ENCODE data around the gene FOXO6. TPM values are rescaled to one million over a fixed set of nuclear protein-coding genes. Genes with fewer than 3 reads are reported as not detected.

FOXO6 gene
- total RNA-seq, 1 donor from 2014 or later, result 38.4 TPM

DNA sequence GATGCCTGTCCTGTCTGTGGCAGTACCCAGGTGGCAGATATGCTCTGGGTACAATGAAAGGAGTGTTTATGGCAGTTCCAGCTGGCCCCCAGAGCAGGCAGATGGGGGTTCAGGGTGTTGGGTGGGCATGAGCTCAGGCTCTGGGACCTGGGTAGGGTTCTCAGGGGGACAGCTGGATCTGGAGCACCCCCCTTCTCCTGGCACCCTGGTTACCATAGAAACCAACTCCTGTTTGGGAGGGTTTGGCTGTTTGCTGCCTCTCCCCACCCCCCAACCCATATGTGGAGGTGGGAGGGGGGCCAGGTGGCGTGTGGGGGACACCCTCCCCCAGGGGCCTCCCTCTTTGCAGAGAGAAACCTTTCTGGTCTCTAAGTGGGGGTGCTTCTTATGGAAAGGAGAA lies 7.1 kb downstream of the FOXO6 start:
- H3K4me1 Mint-ChIP-seq, result peaks cover 81% of the 10 kb centered on the region

GRCh38 chr1:41368801-41369200 lies 7.6 kb downstream of the FOXO6 start:
- Mint-ChIP-seq H3K4me3 (no peak overlapping the region), H3K36me3 (no peaks in the 10 kb centered on the region), H3K27ac (peak overlapping the region; percentile 81), H3K9me3 (no peaks in the 10 kb centered on the region), H3K4me1 (peaks cover 81% of the 10 kb centered on the region), H3K27me3 (ENCODE audit: low read depth) (peaks cover 2% of the 10 kb centered on the region)
- no peak for DNase-seq (ENCODE audit: low spot score in 2 of 2, unreplicated experiment in 2 of 2)
- TF ChIP-seq, protein P1, sequence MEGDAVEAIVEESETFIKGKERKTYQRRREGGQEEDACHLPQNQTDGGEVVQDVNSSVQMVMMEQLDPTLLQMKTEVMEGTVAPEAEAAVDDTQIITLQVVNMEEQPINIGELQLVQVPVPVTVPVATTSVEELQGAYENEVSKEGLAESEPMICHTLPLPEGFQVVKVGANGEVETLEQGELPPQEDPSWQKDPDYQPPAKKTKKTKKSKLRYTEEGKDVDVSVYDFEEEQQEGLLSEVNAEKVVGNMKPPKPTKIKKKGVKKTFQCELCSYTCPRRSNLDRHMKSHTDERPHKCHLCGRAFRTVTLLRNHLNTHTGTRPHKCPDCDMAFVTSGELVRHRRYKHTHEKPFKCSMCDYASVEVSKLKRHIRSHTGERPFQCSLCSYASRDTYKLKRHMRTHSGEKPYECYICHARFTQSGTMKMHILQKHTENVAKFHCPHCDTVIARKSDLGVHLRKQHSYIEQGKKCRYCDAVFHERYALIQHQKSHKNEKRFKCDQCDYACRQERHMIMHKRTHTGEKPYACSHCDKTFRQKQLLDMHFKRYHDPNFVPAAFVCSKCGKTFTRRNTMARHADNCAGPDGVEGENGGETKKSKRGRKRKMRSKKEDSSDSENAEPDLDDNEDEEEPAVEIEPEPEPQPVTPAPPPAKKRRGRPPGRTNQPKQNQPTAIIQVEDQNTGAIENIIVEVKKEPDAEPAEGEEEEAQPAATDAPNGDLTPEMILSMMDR (IDR thresholded peaks at IDR 0.05; ENCODE audit: unreplicated experiment), result no peak

More for the DNA sequence above, 7.1 kb downstream of the FOXO6 start:
- Mint-ChIP-seq H3K9me3 (no peaks in the 10 kb centered on the region), H3K27ac (peak overlapping the region; percentile 93), H3K27me3 (ENCODE audit: low read depth) (peaks cover 5% of the 10 kb centered on the region), H3K4me3 (peak overlapping the region; percentile 69), H3K36me3 (no peaks in the 10 kb centered on the region)
- TF ChIP-seq, protein P1 (IDR thresholded peaks at IDR 0.05; ENCODE audit: unreplicated experiment), result no peak
- no peak for DNase-seq (ENCODE audit: low spot score in 2 of 2, unreplicated experiment in 2 of 2)

DNA sequence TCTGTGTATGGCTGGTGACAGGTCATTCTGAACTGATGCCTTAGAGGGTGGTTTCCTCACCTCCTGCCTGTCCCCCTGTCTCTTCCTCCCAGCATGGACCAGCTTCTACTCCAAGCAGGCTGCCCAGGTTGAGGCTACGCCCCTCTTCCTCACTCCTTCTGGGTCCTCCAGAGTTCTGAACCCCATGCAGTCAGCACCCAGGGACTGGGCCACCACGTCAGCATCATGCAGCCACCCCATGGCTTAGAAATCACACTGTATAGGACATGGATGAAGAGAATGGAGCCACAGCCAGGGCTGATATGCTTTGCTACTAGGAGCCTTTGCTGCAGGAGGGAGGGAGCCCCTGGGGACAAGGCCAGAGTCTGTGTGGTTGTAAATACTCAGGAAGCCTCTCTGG lies 8.3 kb downstream of the FOXO6 start:
- DNase-seq (ENCODE audit: low spot score in 2 of 2, unreplicated experiment in 2 of 2), result no peak
- H3K9me3 Mint-ChIP-seq, result no peaks in the 10 kb centered on the region
- peak overlapping the region; percentile 81 for H3K27ac Mint-ChIP-seq
- H3K4me3 Mint-ChIP-seq, result no peak overlapping the region
- peaks cover 77% of the 10 kb centered on the region for H3K4me1 Mint-ChIP-seq
- TF ChIP-seq, protein P1 (IDR thresholded peaks at IDR 0.05; ENCODE audit: unreplicated experiment), result no peak
- no peaks in the 10 kb centered on the region for H3K27me3 Mint-ChIP-seq (ENCODE audit: low read depth)
- H3K36me3 Mint-ChIP-seq, result no peaks in the 10 kb centered on the region

GRCh38 chr1:41370225-41370624 lies 9.0 kb downstream of the FOXO6 start:
- DNase-seq (ENCODE audit: low spot score in 2 of 2, unreplicated experiment in 2 of 2), result no peak
- H3K27ac Mint-ChIP-seq, result peak overlapping the region; percentile 81

GRCh38 chr1:41370756-41371420 lies 9.7 kb downstream of the FOXO6 start:
- peak overlapping the region; percentile 32 for H3K27ac Mint-ChIP-seq
- H3K4me1 Mint-ChIP-seq, result peaks cover 74% of the 10 kb centered on the region
- H3K27me3 Mint-ChIP-seq (ENCODE audit: low read depth), result peaks cover 4% of the 10 kb centered on the region
- H3K9me3 Mint-ChIP-seq, result no peaks in the 10 kb centered on the region
- peaks cover 10% of the 10 kb centered on the region for H3K36me3 Mint-ChIP-seq
- DNase-seq (ENCODE audit: low spot score in 2 of 2, unreplicated experiment in 2 of 2), result no peak
- TF ChIP-seq, protein P1 (IDR thresholded peaks at IDR 0.05; ENCODE audit: unreplicated experiment), result no peak
- H3K4me3 Mint-ChIP-seq, result no peak overlapping the region

More at GRCh38 chr1:41370225-41370624, 9.0 kb downstream of the FOXO6 start:
- Mint-ChIP-seq H3K27me3 (ENCODE audit: low read depth) (no peaks in the 10 kb centered on the region), H3K4me3 (no peak overlapping the region), H3K36me3 (peaks cover 4% of the 10 kb centered on the region), H3K4me1 (peaks cover 73% of the 10 kb centered on the region), H3K9me3 (no peaks in the 10 kb centered on the region)
- TF ChIP-seq, protein P1 (IDR thresholded peaks at IDR 0.05; ENCODE audit: unreplicated experiment), result no peak

Measured in mesothelial cell of epicardium (in vitro differentiated cells).